Measurements from ENCODE around the gene MED28. TPM values are rescaled to one million over a fixed set of nuclear protein-coding genes. Genes with fewer than 3 reads are reported as not detected.
"Not testable (repeated sequence)": the region's sequence is repeated elsewhere in the genome, so short reads cannot be mapped to it uniquely, and the experiment has no call there.

The MED28 gene
- total RNA-seq, 2 experiments from 2014 or later = 50.5 to 64.7 TPM

DNA sequence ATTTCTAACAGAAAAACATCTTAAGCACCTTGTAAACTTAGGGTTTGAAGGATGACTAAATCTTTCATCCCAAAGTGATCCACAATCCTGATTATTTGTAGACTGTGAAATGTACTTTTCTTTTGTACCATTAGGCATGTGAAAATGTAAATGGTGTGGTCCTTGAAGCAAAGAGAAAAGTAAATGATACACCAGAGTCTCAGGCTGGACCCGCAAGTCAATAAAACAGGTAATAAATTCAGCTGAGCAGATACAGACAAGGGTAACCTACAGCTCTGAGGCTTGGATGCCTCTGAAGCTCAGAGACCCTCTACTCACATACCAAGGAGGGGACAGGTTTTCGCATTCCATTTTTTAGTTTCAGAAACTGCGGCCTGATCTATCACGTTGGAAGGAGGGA lies 40.2 kb upstream of the MED28 start:
- Histone ChIP-seq H3K4me3 (ENCODE audit: low read length) (no peak overlapping the region), H3K9me3 (ENCODE audit: control insufficient read depth in 1 of 2, insufficient read depth in 1 of 2, low read length in 2 of 2) (no peaks in the 10 kb centered on the region), H3K27ac (ENCODE audit: low read depth in 1 of 2, low read length in 2 of 2) (no peak overlapping the region), H3K36me3 (ENCODE audit: insufficient read depth, low read length) (no peaks in the 10 kb centered on the region), H3K27me3 (ENCODE audit: control insufficient read depth in 1 of 2, insufficient read depth in 2 of 2, low read length in 2 of 2) (no peaks in the 10 kb centered on the region), H3K4me1 (ENCODE audit: insufficient read depth, low read length) (peaks cover 18% of the 10 kb centered on the region)
- POLR2A ChIA-PET = interaction anchor here (0.9 to 1.4 kb wide), 2 partner anchors 40 to 236 kb away, joined by 4 read pairs; partner anchors contain the start of gene MED28
- TF ChIP-seq, protein P1, sequence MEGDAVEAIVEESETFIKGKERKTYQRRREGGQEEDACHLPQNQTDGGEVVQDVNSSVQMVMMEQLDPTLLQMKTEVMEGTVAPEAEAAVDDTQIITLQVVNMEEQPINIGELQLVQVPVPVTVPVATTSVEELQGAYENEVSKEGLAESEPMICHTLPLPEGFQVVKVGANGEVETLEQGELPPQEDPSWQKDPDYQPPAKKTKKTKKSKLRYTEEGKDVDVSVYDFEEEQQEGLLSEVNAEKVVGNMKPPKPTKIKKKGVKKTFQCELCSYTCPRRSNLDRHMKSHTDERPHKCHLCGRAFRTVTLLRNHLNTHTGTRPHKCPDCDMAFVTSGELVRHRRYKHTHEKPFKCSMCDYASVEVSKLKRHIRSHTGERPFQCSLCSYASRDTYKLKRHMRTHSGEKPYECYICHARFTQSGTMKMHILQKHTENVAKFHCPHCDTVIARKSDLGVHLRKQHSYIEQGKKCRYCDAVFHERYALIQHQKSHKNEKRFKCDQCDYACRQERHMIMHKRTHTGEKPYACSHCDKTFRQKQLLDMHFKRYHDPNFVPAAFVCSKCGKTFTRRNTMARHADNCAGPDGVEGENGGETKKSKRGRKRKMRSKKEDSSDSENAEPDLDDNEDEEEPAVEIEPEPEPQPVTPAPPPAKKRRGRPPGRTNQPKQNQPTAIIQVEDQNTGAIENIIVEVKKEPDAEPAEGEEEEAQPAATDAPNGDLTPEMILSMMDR (IDR thresholded peaks at IDR 0.05) = no peak
- H3K9me3 Mint-ChIP-seq = no peaks in the 10 kb centered on the region
- H3K4me3 Mint-ChIP-seq = peak overlapping the region; percentile 48
- H3K27me3 Mint-ChIP-seq = no peaks in the 10 kb centered on the region
- DNase-seq (no peak), ATAC-seq (ENCODE audit: poor library complexity) (no peak)
- CTCF ChIA-PET = no interaction called here
- peak overlapping the region; percentile 36 for H3K27ac Mint-ChIP-seq
- intact Hi-C loops (cut with DNase I, micrococcal nuclease) = loop anchor here (2.0 to 10.0 kb wide), 4 partner anchors 19 to 1919 kb away; partner anchors contain the start of genes FBXL5 (in 1 of the 2), LCORL (in 1 of the 2) and TAPT1 (in 1 of the 2)
- H3K36me3 Mint-ChIP-seq (ENCODE audit: low read depth) = peaks cover 23% of the 10 kb centered on the region
- H3K4me1 Mint-ChIP-seq (ENCODE audit: low read depth) = peaks cover 27% of the 10 kb centered on the region

DNA sequence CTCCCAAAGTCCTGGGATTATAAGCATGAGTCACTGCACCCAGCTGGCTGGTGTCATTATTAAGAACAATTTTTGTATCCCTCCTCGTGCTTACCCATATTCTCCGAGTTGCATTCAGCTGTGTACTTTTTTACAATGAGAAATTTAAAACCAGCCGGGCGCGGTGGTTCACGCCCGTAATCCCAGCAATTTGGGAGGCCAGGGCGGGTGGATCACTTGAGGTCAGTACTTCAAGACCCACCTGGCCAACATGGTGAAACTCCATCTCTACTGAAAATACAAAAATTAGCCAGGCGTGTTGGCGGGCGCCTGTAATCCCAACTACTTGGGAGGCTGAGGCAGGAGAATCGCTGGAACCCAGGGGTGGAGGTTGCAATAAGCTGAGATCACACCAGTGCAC lies 39.3 kb upstream of the MED28 start:
- Mint-ChIP-seq H3K4me1 (ENCODE audit: low read depth) (peaks cover 34% of the 10 kb centered on the region), H3K27ac (peak overlapping the region; percentile 94), H3K36me3 (ENCODE audit: low read depth) (peaks cover 32% of the 10 kb centered on the region)
- not testable (repeated sequence) for H3K4me3 Mint-ChIP-seq; H3K9me3 ChIP-seq (ENCODE audit: control insufficient read depth in 1 of 2, insufficient read depth in 1 of 2, low read length in 2 of 2); H3K4me3 ChIP-seq (ENCODE audit: low read length); DNase-seq; H3K9me3 Mint-ChIP-seq; H3K27me3 Mint-ChIP-seq; H3K27me3 ChIP-seq (ENCODE audit: control insufficient read depth in 1 of 2, insufficient read depth in 2 of 2, low read length in 2 of 2); ATAC-seq (ENCODE audit: poor library complexity); H3K36me3 ChIP-seq (ENCODE audit: insufficient read depth, low read length); H3K27ac ChIP-seq (ENCODE audit: low read depth in 1 of 2, low read length in 2 of 2)
- ChIA-PET CTCF (interaction anchor here (0.9 to 1.2 kb wide), 2 partner anchors 18 to 242 kb away, joined by 3 read pairs; no protein-coding TSS in a partner anchor), POLR2A (interaction anchor here (1.0 to 1.4 kb wide), 2 partner anchors 39 kb away, joined by 4 to 5 read pairs; partner anchors contain the start of gene MED28)
- intact Hi-C loops (cut with DNase I, micrococcal nuclease) = loop anchor here (2.0 to 10.0 kb wide), 4 partner anchors 20 to 1920 kb away; partner anchors contain the start of genes FBXL5 (in 1 of the 2), LCORL (in 1 of the 2) and TAPT1 (in 1 of the 2)
- peaks cover 21% of the 10 kb centered on the region for H3K4me1 ChIP-seq (ENCODE audit: insufficient read depth, low read length)

DNA sequence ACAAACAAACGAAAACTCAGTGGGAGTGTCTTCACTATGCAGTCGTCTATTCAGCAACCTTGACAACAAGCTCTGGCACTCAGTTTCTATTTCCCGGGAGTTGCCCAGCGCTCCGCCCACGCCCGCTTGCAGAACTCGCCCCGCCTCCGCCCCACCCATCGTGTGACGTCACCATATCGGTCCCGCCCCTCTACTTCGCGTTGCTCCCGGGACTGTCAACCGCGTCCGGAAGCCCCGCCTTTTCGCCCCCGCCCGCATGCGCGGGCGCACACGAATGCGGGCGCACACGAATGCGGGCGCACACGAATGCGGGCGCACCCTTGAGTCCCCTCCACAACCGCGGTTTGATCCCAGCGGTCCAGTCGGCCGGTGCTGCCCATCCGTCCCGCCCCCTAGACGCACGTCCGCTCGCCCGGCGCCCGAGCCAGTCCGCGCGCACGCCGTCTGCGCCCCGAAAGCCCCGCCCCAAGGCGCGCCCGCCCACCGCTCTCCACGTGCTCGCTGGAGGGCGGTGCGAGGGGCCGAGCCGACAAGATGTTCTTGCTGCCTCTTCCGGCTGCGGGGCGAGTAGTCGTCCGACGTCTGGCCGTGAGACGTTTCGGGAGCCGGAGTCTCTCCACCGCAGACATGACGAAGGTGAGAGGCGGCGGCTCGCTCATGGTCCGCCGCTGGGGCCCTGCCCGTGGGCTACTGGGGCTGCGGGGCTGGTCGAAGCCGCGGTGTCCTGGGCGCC lies 37.3 kb upstream of the MED28 start, which contains the start of gene LAP3:
Gene LAP3 (plus strand): TSS at position 267 of the 733 bp plus-strand sequence. CDS start 268 bp downstream, at position 535.
- POLR2A ChIA-PET = interaction anchor here (0.6 to 2.5 kb wide), 7 partner anchors 18 to 445 kb away, joined by 3 to 45 read pairs (median 4); partner anchors contain the start of genes DCAF16, LCORL, MED28 and NCAPG

More for the DNA sequence above, 37.3 kb upstream of the MED28 start, which contains the start of gene LAP3:
- H3K9me3 Mint-ChIP-seq = no peaks in the 10 kb centered on the region
- Histone ChIP-seq H3K27ac (ENCODE audit: low read depth in 1 of 2, low read length in 2 of 2) (peak within 1 kb of the TSS; percentile 81 to 91), H3K36me3 (ENCODE audit: insufficient read depth, low read length) (peaks cover 18% of the 10 kb centered on the region), H3K9me3 (ENCODE audit: control insufficient read depth in 1 of 2, insufficient read depth in 1 of 2, low read length in 2 of 2) (no peaks in the 10 kb centered on the region), H3K4me3 (ENCODE audit: low read length) (peak within 1 kb of the TSS; percentile 94), H3K4me1 (ENCODE audit: insufficient read depth, low read length) (peaks cover 21% of the 10 kb centered on the region), H3K27me3 (ENCODE audit: control insufficient read depth in 1 of 2, insufficient read depth in 2 of 2, low read length in 2 of 2) (no peaks in the 10 kb centered on the region)
- peak within 1 kb of the TSS; percentile 91 for H3K4me3 Mint-ChIP-seq
- H3K4me1 Mint-ChIP-seq (ENCODE audit: low read depth) = peaks cover 34% of the 10 kb centered on the region
- intact Hi-C loops (cut with DNase I, micrococcal nuclease) = loop anchor here (1.0 to 10.0 kb wide), 7 partner anchors 28 to 1922 kb away; partner anchors contain the start of genes DCAF16 (in 1 of the 2), FBXL5 (in 1 of the 2), LCORL (in 1 of the 2) and MED28 (in 1 of the 2)
- H3K36me3 Mint-ChIP-seq (ENCODE audit: low read depth) = peaks cover 51% of the 10 kb centered on the region
- CTCF ChIA-PET = interaction anchor here (1.1 to 1.2 kb wide), 2 partner anchors 11 to 28 kb away, joined by 5 read pairs; no protein-coding TSS in a partner anchor
- peak; percentile 84 for ATAC-seq (ENCODE audit: poor library complexity)
- H3K27me3 Mint-ChIP-seq = no peaks in the 10 kb centered on the region
- peak; percentile 97 to 100 (median 99) for DNase-seq
- TF ChIP-seq, protein P1 (IDR thresholded peaks at IDR 0.05) = no peak
- peak within 1 kb of the TSS; percentile 94 for H3K27ac Mint-ChIP-seq
